ENCODE data around the gene RNF213.

DNA sequence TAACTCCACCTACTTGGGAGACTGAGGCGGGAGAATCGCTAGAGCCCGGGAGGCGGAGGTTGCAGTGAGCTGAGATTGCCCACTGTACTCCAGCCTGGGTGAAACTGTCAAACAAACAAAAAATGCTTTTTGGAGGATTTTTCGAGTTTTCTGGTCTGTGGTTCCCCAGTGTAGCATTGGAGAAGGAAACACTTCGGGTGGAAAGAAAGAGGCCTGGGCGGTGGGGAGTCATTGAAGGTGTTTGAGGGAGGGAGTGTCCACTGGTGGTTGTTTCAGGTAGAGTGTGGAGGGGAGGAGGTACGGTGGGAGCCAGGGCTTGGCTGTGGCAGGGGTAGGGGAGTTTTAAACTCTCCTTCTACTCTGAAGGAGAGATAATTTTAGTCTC, 1.2 kb downstream of the RNF213 start:
- TF ChIP-seq ZNF311 (tag by site-specific recombination; IDR thresholded peaks at IDR 0.05; ENCODE audit: borderline replicate concordance) (no peak), KLF8 (tag by site-specific recombination; IDR thresholded peaks at IDR 0.05) (no peak)
- TF ChIP-seq, protein P1, sequence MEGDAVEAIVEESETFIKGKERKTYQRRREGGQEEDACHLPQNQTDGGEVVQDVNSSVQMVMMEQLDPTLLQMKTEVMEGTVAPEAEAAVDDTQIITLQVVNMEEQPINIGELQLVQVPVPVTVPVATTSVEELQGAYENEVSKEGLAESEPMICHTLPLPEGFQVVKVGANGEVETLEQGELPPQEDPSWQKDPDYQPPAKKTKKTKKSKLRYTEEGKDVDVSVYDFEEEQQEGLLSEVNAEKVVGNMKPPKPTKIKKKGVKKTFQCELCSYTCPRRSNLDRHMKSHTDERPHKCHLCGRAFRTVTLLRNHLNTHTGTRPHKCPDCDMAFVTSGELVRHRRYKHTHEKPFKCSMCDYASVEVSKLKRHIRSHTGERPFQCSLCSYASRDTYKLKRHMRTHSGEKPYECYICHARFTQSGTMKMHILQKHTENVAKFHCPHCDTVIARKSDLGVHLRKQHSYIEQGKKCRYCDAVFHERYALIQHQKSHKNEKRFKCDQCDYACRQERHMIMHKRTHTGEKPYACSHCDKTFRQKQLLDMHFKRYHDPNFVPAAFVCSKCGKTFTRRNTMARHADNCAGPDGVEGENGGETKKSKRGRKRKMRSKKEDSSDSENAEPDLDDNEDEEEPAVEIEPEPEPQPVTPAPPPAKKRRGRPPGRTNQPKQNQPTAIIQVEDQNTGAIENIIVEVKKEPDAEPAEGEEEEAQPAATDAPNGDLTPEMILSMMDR (tag by site-specific recombination; IDR thresholded peaks at IDR 0.05): no peak

All from HEK293 (cell line).